Smooth muscle cell (in vitro differentiated cells): ENCODE results near the gene PLEKHM3. TPM values are rescaled to one million over a fixed set of nuclear protein-coding genes. Genes with fewer than 3 reads are reported as not detected.

Experiments
- DNase-seq: peaks from one replicate; lab custom pipeline; 2025; ENCODE audit not compliant: unreplicated experiment; lab: John Stamatoyannopoulos, UW
- H2AFZ ChIP-seq: fragments of 200-600 bp; sonication (generic); 2 replicates; pipeline ENCODE4 v1.6.0; 2016; ENCODE audit warnings: antibody characterized with exemption, low read depth, mild to moderate bottlenecking
- H3F3A ChIP-seq: fragments of 200-600 bp; sonication (generic); 2 replicates; pipeline ENCODE4 v1.6.0; 2017; ENCODE audit warnings: antibody characterized with exemption, low read depth
- H3K27ac ChIP-seq: fragments of 200-600 bp; sonication (generic); 2 replicates; pipeline ENCODE4 v1.5.1; 2016; ENCODE audit warnings: low read depth, mild to moderate bottlenecking
- H3K27me3 ChIP-seq: fragments of 200-600 bp; sonication (generic); 2 replicates; pipeline ENCODE4 v1.6.1; 2016; ENCODE audit warnings: low read depth, mild to moderate bottlenecking
- H3K36me3 ChIP-seq: fragments of 200-600 bp; sonication (generic); 2 replicates; pipeline ENCODE4 v1.5.1; 2016; ENCODE audit warnings: low read depth
- H3K4me1 ChIP-seq: fragments of 200-600 bp; sonication (generic); 2 replicates; pipeline ENCODE4 v1.5.1; 2016; ENCODE audit warnings: low read depth
- H3K4me2 ChIP-seq: fragments of 200-600 bp; sonication (generic); 2 replicates; pipeline ENCODE4 v1.6.0; 2016; ENCODE audit warnings: mild to moderate bottlenecking
- H3K4me3 ChIP-seq: fragments of 200-600 bp; sonication (generic); 2 replicates; pipeline ENCODE4 v1.5.1; 2016; ENCODE audit warnings: mild to moderate bottlenecking
- H3K79me2 ChIP-seq: fragments of 200-600 bp; sonication (generic); 2 replicates; pipeline ENCODE4 v1.6.0; 2016; ENCODE audit warnings: low read depth, mild to moderate bottlenecking
- H3K9ac ChIP-seq: fragments of 200-600 bp; sonication (generic); 2 replicates; pipeline ENCODE4 v1.6.0; 2016; ENCODE audit warnings: low read depth
- H3K9me3 ChIP-seq: fragments of 200-600 bp; sonication (generic); replicated peaks from 2 replicates; pipeline ENCODE4 v1.5.1; 2016; ENCODE audit warnings: low read depth
- H4K20me1 ChIP-seq: fragments of 200-600 bp; sonication (generic); 2 replicates; pipeline ENCODE4 v1.6.0; 2016; ENCODE audit warnings: low read depth
- CTCF ChIP-seq: fragments of 200-600 bp; sonication (generic); IDR thresholded peaks from 2 replicates; pipeline ENCODE4 v1.5.1; 2017; ENCODE audit warnings: borderline replicate concordance, mild to moderate bottlenecking, antibody characterized with exemption; ENCODE audit not compliant: insufficient read depth, poor library complexity, severe bottlenecking
- WGBS: methylation state at CpG from one replicate; pipeline ENCODE4 v1.1.7; 2016; ENCODE audit warnings: low lambda C conversion rate; 5-methylcytosine and 5-hydroxymethylcytosine counted together
- polyA plus RNA-seq: library from polyadenylated mRNA; unstranded; fragments of >200 nt; fragmentation: Nextera tagmentation; extraction: Ambion mirVana; gene quantifications from 2 replicates; pipeline ENCODE4 v1.2.1, GENCODE V29; 2016
- total RNA-seq: library from RNA; depleted of rRNA; stranded (reverse); fragments of >200 nt; gene quantifications from 2 replicates; pipeline ENCODE4 v1.2.3, GENCODE V29; 2014

PLEKHM3 gene
- total and polyA plus RNA-seq, 2 experiments from 2014 or later: 3.8 to 10.3 TPM

GRCh38 chr2:208006337-208006736 lies 19.0 kb downstream of the PLEKHM3 start:
- H4K20me1 ChIP-seq: peaks cover 6% of the 10 kb centered on the region
- no peak overlapping the region for H3K4me3 ChIP-seq
- no peaks in the 10 kb centered on the region for H3K9me3 ChIP-seq
- no peak overlapping the region for H2AFZ ChIP-seq
- H3K4me1 ChIP-seq: peaks cover 10% of the 10 kb centered on the region
- peak overlapping the region; percentile 83 for H3K27ac ChIP-seq
- no peaks in the 10 kb centered on the region for H3K36me3 ChIP-seq
- TF ChIP-seq CTCF: no peak
- H3K27me3 ChIP-seq: no peaks in the 10 kb centered on the region
- DNase-seq: no peak
- no peak overlapping the region for H3K9ac ChIP-seq
- H3K4me2 ChIP-seq: peak overlapping the region; percentile 37
- WGBS: 72% methylated on average over 3 of the region's 3 CpGs
- peaks cover 5% of the 10 kb centered on the region for H3K79me2 ChIP-seq
- no peaks in the 10 kb centered on the region for H3F3A ChIP-seq

DNA sequence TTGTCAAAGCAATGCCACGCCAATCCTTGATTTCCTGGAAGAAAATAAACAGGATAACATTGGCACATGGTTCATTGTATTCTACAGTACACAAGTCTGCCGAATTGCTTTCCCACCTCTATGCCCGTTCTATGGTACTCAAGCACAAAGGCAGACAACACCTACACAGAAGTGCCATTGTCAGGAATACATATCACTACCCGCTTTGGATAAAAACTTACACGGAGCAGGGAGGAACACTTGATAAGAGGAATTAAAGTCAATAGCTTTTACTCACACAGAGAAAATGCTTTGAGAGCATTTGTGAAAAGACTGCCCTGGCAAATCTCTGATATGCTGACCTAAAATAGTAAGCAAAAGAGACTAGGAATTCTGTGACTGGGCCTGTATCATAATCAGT lies 23.4 kb downstream of the PLEKHM3 start:
- Histone ChIP-seq H2AFZ (no peak overlapping the region), H3K36me3 (no peaks in the 10 kb centered on the region), H3K4me3 (no peak overlapping the region), H3K9me3 (no peaks in the 10 kb centered on the region), H3F3A (no peaks in the 10 kb centered on the region), H3K79me2 (no peaks in the 10 kb centered on the region), H3K4me2 (no peak overlapping the region), H4K20me1 (peaks cover 6% of the 10 kb centered on the region), H3K9ac (no peak overlapping the region), H3K27ac (no peak overlapping the region), H3K27me3 (no peaks in the 10 kb centered on the region), H3K4me1 (peaks cover 7% of the 10 kb centered on the region)
- WGBS: 94% methylated on average over 5 of the region's 5 CpGs
- no peak for DNase-seq
- TF ChIP-seq CTCF: no peak

DNA sequence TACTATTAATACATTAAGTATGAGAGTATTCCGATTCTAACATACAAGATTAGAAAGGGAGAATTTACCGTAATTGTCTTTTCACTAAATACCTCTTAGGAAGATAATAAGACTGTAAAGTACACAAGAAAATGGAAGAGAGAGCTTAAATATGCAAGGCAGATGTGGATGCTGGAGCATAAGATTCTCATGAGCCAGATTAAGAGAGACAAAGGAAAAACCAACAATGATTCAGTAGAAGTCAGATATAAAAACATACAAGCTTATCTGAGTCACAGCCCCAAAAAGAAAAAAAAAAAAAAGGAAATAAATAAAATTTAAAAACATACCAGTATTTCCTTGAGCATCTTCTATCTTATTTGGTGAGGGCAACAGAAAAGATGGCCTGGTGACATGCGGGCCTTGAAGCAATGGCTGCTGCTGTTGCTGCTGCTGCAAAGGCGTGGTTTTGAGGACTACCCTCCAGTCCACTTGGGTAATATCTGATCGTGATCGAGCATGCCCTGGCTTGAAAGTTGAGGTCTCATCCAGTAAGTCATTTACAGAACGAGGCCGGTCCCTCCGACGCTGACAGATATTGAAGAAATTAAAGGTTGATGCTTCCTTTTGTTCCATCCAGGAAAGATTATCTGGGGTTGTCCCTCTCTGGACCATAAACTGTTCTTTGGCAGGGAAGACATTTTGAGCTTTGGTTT lies 24.5 kb downstream of the PLEKHM3 start:
- H3K4me2 ChIP-seq: no peak overlapping the region
- 95% methylated on average over 10 of the region's 10 CpGs for WGBS
- H3K9me3 ChIP-seq: no peaks in the 10 kb centered on the region
- H3K9ac ChIP-seq: no peak overlapping the region
- no peak overlapping the region for H2AFZ ChIP-seq
- no peaks in the 10 kb centered on the region for H3F3A ChIP-seq
- no peak overlapping the region for H3K4me3 ChIP-seq
- H3K79me2 ChIP-seq: no peaks in the 10 kb centered on the region
- no peaks in the 10 kb centered on the region for H3K36me3 ChIP-seq
- no peak for DNase-seq
- no peak overlapping the region for H3K27ac ChIP-seq
- no peaks in the 10 kb centered on the region for H4K20me1 ChIP-seq
- peaks cover 1% of the 10 kb centered on the region for H3K4me1 ChIP-seq
- TF ChIP-seq CTCF: no peak
- no peaks in the 10 kb centered on the region for H3K27me3 ChIP-seq

DNA sequence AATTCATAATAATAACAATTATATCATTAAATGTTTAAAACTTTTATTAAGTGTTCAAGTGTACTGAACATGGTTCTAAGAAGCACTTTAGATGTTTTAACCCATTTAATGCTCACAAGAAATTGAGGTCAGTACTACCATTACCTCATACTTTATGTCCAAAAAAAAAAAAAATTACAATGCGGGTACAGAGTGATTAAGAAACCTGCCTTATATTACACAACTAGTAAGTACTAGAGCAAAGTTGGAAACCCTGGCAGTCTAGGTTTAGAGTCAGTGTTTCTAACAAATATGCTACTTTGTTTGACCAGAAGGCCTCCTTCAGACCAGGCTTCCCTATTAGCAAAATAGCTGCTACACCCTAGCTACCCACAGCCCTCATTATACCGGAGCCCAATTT lies 28.5 kb downstream of the PLEKHM3 start:
- TF ChIP-seq CTCF: no peak
- no peaks in the 10 kb centered on the region for H3K4me1 ChIP-seq
- H3K4me2 ChIP-seq: no peak overlapping the region
- H3K4me3 ChIP-seq: no peak overlapping the region
- H3F3A ChIP-seq: no peaks in the 10 kb centered on the region
- no peaks in the 10 kb centered on the region for H3K36me3 ChIP-seq
- DNase-seq: no peak
- no peak overlapping the region for H2AFZ ChIP-seq
- H3K9me3 ChIP-seq: no peaks in the 10 kb centered on the region
- H3K9ac ChIP-seq: no peak overlapping the region
- H4K20me1 ChIP-seq: no peaks in the 10 kb centered on the region
- no peak overlapping the region for H3K27ac ChIP-seq
- WGBS: 89% methylated on average over 2 of the region's 2 CpGs
- no peaks in the 10 kb centered on the region for H3K27me3 ChIP-seq
- H3K79me2 ChIP-seq: no peaks in the 10 kb centered on the region
